HCT116 (cell line): Measurements from ENCODE around the gene KIAA0232. TPM values are rescaled to one million over a fixed set of nuclear protein-coding genes. Genes with fewer than 3 reads are reported as not detected.
A peak's percentile ranks its signal among the peaks of the same experiment; 100 is the strongest.

Experiments
- ATAC-seq: fragments of 200-7000 bp; cut with Tn5 transposase; 2 replicates; pipeline ENCODE4 v1.9.1; 2020; ENCODE audit warnings: mild to moderate bottlenecking, moderate library complexity
- BruUV-seq: library from RNA; stranded (reverse); fragments of 400-500 nt; replicated peaks from 2 replicates; lab custom pipeline; 2021; lab: Mats Ljungman, UMichigan
- CTCF ChIA-PET: fragments of 300-600 bp; sonication (Branson Sonifier 250); formaldehyde crosslinking; loops from one replicate; lab custom pipeline; 2021; ENCODE audit warnings: antibody characterized with exemption; lab: Charles Lee
- POLR2A ChIA-PET: fragments of 300-600, 350-600 bp; sonication (Branson Sonifier 250); formaldehyde crosslinking; loops from one replicate; lab custom pipeline; 2021; ENCODE audit warnings: antibody characterized with exemption; lab: Charles Lee
- RAD21 ChIA-PET, 2 experiments: fragments of 300-600 bp; sonication (Branson Sonifier 250); formaldehyde crosslinking; loops; one replicate each; lab custom pipeline; 2023; ENCODE audit warnings: low total read pairs in 2 of 2; ENCODE audit not compliant: uncharacterized antibody in 2 of 2, unreplicated experiment in 2 of 2, low non-redundant PET in 1 of 2; lab: Charles Lee
- DNase-seq: peaks from one replicate; pipeline ENCODE4 v3.0.0-alpha.2; 2010; ENCODE audit warnings: low read depth, low spot score
- H2AFZ ChIP-seq: fragments of 200-600 bp; shearing (Covaris generic), sonication (generic); 2 replicates; pipeline ENCODE4 v1.6.1; 2017; ENCODE audit warnings: low read depth, mixed run types, mixed read lengths, antibody characterized with exemption, low read length; ENCODE audit not compliant: poor library complexity, severe bottlenecking
- H3K27ac ChIP-seq: 2 replicates; pipeline ENCODE4 v1.5.1; 2012; ENCODE audit warnings: low read depth, low read length
- H3K27me3 ChIP-seq: fragments of 200-600 bp; sonication (generic); 2 replicates; pipeline ENCODE4 v1.6.1; 2016; ENCODE audit warnings: mixed run types, low read length, mixed read lengths; ENCODE audit not compliant: insufficient read depth
- H3K36me3 ChIP-seq, 2 experiments: fragments of 200-500 bp in 1 of 2; fragments of 200-600 bp in 1 of 2; sonication (Bioruptor generic) in 1 of 2; sonication (generic) in 1 of 2; 2 replicates each; pipeline versions ENCODE4 v1.5.1 to v1.6.1; 2014 to 2016; ENCODE audit warnings: low read length in 2 of 2, inconsistent platforms in 1 of 2, mixed read lengths in 1 of 2, mixed run types in 1 of 2; ENCODE audit not compliant: insufficient read depth in 2 of 2, control insufficient read depth in 1 of 2
- H3K4me1 ChIP-seq, 2 experiments: fragments of 200-600 bp in 1 of 2; sonication (generic) in 1 of 2; 2 replicates each; pipeline versions ENCODE4 v1.5.1 to v1.6.1; 2012 to 2017; ENCODE audit warnings: low read length in 2 of 2, inconsistent platforms in 1 of 2, mild to moderate bottlenecking in 1 of 2, mixed read lengths in 1 of 2, mixed run types in 1 of 2, moderate library complexity in 1 of 2; ENCODE audit not compliant: insufficient read depth in 2 of 2, control insufficient read depth in 1 of 2
- H3K4me2 ChIP-seq: fragments of 200-600 bp; sonication (generic); 2 replicates; pipeline ENCODE4 v1.6.1; 2017; ENCODE audit warnings: mixed run types, low read length, mixed read lengths
- H3K4me3 ChIP-seq, 2 experiments: fragments of 200-600 bp in 1 of 2; sonication (generic) in 1 of 2; replicated peaks in 1 of 2; 2 replicates each; pipeline ENCODE4 v1.5.1; 2011 to 2016; ENCODE audit warnings: low read length in 2 of 2, control low read depth in 1 of 2, low read depth in 1 of 2, mild to moderate bottlenecking in 1 of 2, mixed read lengths in 1 of 2, mixed run types in 1 of 2
- H3K79me2 ChIP-seq: fragments of 200-600 bp; sonication (generic); 2 replicates; pipeline ENCODE4 v1.6.1; 2017; ENCODE audit warnings: mild to moderate bottlenecking, mixed run types, low read length, moderate library complexity, mixed read lengths; ENCODE audit not compliant: insufficient read depth
- H3K9ac ChIP-seq: fragments of 200-600 bp; sonication (generic); 2 replicates; pipeline ENCODE4 v1.6.1; 2016; ENCODE audit warnings: low read length, mixed read lengths
- H3K9me2 ChIP-seq: fragments of 200-600 bp; sonication (generic), shearing (Covaris generic); 2 replicates; pipeline ENCODE4 v1.6.1; 2017; ENCODE audit warnings: mixed run types, mild to moderate bottlenecking, moderate library complexity; ENCODE audit not compliant: insufficient read depth
- H3K9me3 ChIP-seq, 2 experiments: fragments of 200-500 bp in 1 of 2; fragments of 200-600 bp in 1 of 2; sonication (Bioruptor generic) in 1 of 2; sonication (generic) in 1 of 2; 2 replicates each; pipeline ENCODE4 v1.6.1; 2014 to 2017; ENCODE audit warnings: low read length in 2 of 2, mixed read lengths in 2 of 2, inconsistent platforms in 1 of 2, low read depth in 1 of 2, mild to moderate bottlenecking in 1 of 2, mixed run types in 1 of 2, moderate library complexity in 1 of 2; ENCODE audit not compliant: control insufficient read depth in 1 of 2, insufficient read depth in 1 of 2
- H4K20me1 ChIP-seq: fragments of 200-600 bp; sonication (generic), shearing (Covaris generic); 2 replicates; pipeline ENCODE4 v1.6.1; 2017; ENCODE audit warnings: mixed run types, mild to moderate bottlenecking, moderate library complexity; ENCODE audit not compliant: insufficient read depth
- CEBPB ChIP-seq: IDR thresholded peaks from 2 replicates; pipeline ENCODE4 v1.6.1; 2012; ENCODE audit warnings: low read depth
- EZH2phosphoT487 ChIP-seq: fragments of 200-600 bp; IDR thresholded peaks from 2 replicates; pipeline ENCODE4 v1.6.1; 2018; ENCODE audit warnings: antibody characterized with exemption, borderline replicate concordance
- JUND ChIP-seq: IDR thresholded peaks from 2 replicates; pipeline ENCODE4 v1.6.1; 2012
- POLR2A ChIP-seq: IDR thresholded peaks from 2 replicates; pipeline ENCODE4 v1.7.0; 2011; ENCODE audit warnings: borderline replicate concordance; ENCODE audit not compliant: insufficient read depth, insufficient read length; ENCODE audit errors: extremely low read depth
- POLR2AphosphoS5 ChIP-seq: IDR thresholded peaks from 2 replicates; pipeline ENCODE4 v1.6.1; 2011; ENCODE audit warnings: mild to moderate bottlenecking, low read depth, low read length, moderate library complexity
- RAD21 ChIP-seq: IDR thresholded peaks from 2 replicates; pipeline ENCODE4 v1.6.1; 2012; ENCODE audit warnings: low read depth, mild to moderate bottlenecking
- SIN3A ChIP-seq: IDR thresholded peaks from 2 replicates; pipeline ENCODE4 v1.6.1; 2012; ENCODE audit warnings: low read depth
- TCF7L2 ChIP-seq: IDR thresholded peaks from 2 replicates; pipeline ENCODE4 v1.7.0; 2011; ENCODE audit warnings: borderline replicate concordance, inconsistent platforms; ENCODE audit not compliant: insufficient read depth, insufficient read length; ENCODE audit errors: extremely low read depth
- ZFX ChIP-seq: fragments of 450-650 bp; IDR thresholded peaks from 2 replicates; pipeline ENCODE4 v1.6.1; 2017
- intact Hi-C: fragments of 100-400 bp; cut with micrococcal nuclease; formaldehyde crosslinking; loops from 2 replicates; pipeline ENCODE4 v1.10.0; 2022
- total RNA-seq: library from RNA; stranded (reverse); gene quantifications from one replicate; pipeline ENCODE4 v1.2.1, GENCODE V29; 2021; ENCODE audit not compliant: unreplicated experiment
- TF ChIP-seq, protein P1 (sequence below): IDR thresholded peaks from 2 replicates; pipeline ENCODE4 v1.6.1; 2012
- TF ChIP-seq, protein P2 (sequence below), 3 experiments: fragments of 200-600 bp in 1 of 3; sonication (generic) in 1 of 3; IDR thresholded peaks in 2 of 3; conservative IDR thresholded peaks in 1 of 3; 2 replicates each; pipeline ENCODE4 v1.5.1; 2012 to 2017; ENCODE audit warnings: low read depth in 2 of 3, low read length in 2 of 3, antibody characterized with exemption in 1 of 3, borderline replicate concordance in 1 of 3, control low read depth in 1 of 3, mild to moderate bottlenecking in 1 of 3, mixed read lengths in 1 of 3, mixed run types in 1 of 3, moderate library complexity in 1 of 3; ENCODE audit not compliant: insufficient read depth in 1 of 3

Gene KIAA0232
- total RNA-seq, 1 experiment from 2014 or later = 18.1 TPM

DNA sequence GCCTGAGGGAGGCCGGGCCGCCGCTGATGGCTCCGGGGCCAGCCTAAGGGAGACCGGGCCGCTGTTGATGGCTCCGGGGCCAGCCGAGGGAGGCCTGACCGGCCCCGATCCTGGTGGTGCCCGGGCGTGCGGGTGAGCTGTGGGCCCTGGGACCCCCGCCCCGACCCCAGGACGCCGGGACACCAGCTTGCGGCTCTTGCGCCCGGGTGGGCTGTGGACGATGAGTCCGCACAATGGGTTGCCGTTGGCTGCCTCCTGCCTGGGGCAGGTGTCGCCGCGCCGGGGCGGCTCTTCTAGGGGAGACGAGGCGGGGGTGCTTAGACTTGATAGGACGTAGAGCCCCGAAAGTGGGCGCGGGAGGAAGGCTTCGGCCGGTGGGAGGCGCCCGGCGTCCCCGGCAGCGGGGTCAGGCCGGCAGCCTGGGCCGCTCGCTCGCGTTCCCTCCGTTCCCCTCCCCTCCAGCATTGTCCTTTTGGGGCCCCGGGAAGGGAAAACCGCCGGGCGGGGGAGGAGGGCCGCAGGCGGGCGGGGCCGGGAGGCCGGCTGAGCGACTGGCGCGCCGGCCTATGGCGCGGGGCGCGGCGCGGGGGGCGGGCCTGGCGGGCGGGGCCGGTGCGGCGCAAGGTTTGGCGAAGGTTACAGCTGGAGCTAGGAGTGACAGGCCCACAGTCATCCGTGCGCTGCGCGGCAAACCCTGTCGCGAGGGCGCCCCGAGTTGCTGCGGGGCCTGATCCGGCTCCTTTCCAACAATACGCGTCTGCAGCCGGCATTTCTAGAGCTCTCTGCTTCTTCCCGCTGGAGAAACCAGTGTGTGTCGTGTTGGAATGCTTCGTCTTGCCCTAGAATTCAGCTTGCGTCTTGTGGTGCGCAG, 819 bp downstream of the KIAA0232 start:
- Histone ChIP-seq H3K9ac (peak overlapping the region; percentile 97), H3K27me3 (no peaks in the 10 kb centered on the region), H3K36me3 (no peaks in the 10 kb centered on the region), H3K79me2 (peaks cover 46% of the 10 kb centered on the region), H3K27ac (peak overlapping the region; percentile 94), H3K4me2 (peak overlapping the region; percentile 99), H3K4me1 (peaks cover 12 to 20% of the 10 kb centered on the region in 2 experiments), H3K9me2 (no peaks in the 10 kb centered on the region), H3K4me3 (peak overlapping the region; percentile 83 to 93), H2AFZ (no peak overlapping the region), H4K20me1 (peaks cover 6% of the 10 kb centered on the region; the same call in 1 of the 2 replicates), H3K9me3 (no peaks in the 10 kb centered on the region)
- ATAC-seq = peak; percentile 79
- POLR2A ChIA-PET = no interaction called here
- TF ChIP-seq SIN3A (peak; percentile 11; the same call in 1 of the 2 replicates), TCF7L2 (no peak), RAD21 (peak; percentile 33), JUND (no peak), POLR2A (peak; percentile 55), CEBPB (no peak), POLR2AphosphoS5 (peak; percentile 78), ZFX (peak; percentile 87), EZH2phosphoT487 (no peak)
- TF ChIP-seq, protein P1, sequence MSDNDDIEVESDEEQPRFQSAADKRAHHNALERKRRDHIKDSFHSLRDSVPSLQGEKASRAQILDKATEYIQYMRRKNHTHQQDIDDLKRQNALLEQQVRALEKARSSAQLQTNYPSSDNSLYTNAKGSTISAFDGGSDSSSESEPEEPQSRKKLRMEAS = 0 out of 2 replicates have a peak, but pooled peaks have one; percentile 13
- TF ChIP-seq, protein P2, sequence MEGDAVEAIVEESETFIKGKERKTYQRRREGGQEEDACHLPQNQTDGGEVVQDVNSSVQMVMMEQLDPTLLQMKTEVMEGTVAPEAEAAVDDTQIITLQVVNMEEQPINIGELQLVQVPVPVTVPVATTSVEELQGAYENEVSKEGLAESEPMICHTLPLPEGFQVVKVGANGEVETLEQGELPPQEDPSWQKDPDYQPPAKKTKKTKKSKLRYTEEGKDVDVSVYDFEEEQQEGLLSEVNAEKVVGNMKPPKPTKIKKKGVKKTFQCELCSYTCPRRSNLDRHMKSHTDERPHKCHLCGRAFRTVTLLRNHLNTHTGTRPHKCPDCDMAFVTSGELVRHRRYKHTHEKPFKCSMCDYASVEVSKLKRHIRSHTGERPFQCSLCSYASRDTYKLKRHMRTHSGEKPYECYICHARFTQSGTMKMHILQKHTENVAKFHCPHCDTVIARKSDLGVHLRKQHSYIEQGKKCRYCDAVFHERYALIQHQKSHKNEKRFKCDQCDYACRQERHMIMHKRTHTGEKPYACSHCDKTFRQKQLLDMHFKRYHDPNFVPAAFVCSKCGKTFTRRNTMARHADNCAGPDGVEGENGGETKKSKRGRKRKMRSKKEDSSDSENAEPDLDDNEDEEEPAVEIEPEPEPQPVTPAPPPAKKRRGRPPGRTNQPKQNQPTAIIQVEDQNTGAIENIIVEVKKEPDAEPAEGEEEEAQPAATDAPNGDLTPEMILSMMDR (IDR thresholded peaks at IDR 0.05 in 2 of 3, conservative IDR thresholded peaks at IDR 0.05 in 1 of 3; ENCODE audit: borderline replicate concordance in 1 of 3, insufficient read depth in 1 of 3, low read depth in 2 of 3, low read length in 2 of 3) = no peak
- intact Hi-C loops = no loop called here
- CTCF ChIA-PET = no interaction called here
- peak; percentile 52 for DNase-seq
- RAD21 ChIA-PET = no interaction called here
- BruUV-seq = no TSS peak
